Measurements from ENCODE around the gene RASAL2.

Gene RASAL2

GRCh38 chr1:178341261-178341956 is 247.5 kb downstream of the RASAL2 start:
- Histone ChIP-seq H3K9me3 (ENCODE audit: insufficient read depth, low read length) (no peaks in the 10 kb centered on the region), H3K4me2 (ENCODE audit: low read length) (no peak overlapping the region), H3K36me3 (replicated peaks; ENCODE audit: low read depth, low read length) (no peaks in the 10 kb centered on the region), H3K27ac (ENCODE audit: low read length) (no peak overlapping the region), H3K4me1 (ENCODE audit: low read length) (peaks cover 37% of the 10 kb centered on the region), H3K9ac (ENCODE audit: low read length) (no peak overlapping the region), H3K4me3 (ENCODE audit: low read length) (no peak overlapping the region), H3K79me2 (ENCODE audit: low read length) (no peaks in the 10 kb centered on the region), H2AFZ (ENCODE audit: low read depth, low read length) (no peak overlapping the region), H3K27me3 (ENCODE audit: low read depth, low read length) (no peaks in the 10 kb centered on the region), H4K20me1 (ENCODE audit: insufficient read depth, low read length) (no peaks in the 10 kb centered on the region)
- TF ChIP-seq, protein P1, sequence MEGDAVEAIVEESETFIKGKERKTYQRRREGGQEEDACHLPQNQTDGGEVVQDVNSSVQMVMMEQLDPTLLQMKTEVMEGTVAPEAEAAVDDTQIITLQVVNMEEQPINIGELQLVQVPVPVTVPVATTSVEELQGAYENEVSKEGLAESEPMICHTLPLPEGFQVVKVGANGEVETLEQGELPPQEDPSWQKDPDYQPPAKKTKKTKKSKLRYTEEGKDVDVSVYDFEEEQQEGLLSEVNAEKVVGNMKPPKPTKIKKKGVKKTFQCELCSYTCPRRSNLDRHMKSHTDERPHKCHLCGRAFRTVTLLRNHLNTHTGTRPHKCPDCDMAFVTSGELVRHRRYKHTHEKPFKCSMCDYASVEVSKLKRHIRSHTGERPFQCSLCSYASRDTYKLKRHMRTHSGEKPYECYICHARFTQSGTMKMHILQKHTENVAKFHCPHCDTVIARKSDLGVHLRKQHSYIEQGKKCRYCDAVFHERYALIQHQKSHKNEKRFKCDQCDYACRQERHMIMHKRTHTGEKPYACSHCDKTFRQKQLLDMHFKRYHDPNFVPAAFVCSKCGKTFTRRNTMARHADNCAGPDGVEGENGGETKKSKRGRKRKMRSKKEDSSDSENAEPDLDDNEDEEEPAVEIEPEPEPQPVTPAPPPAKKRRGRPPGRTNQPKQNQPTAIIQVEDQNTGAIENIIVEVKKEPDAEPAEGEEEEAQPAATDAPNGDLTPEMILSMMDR (IDR thresholded peaks at IDR 0.05; ENCODE audit: low read depth, low read length), result no peak
- no peak for TF ChIP-seq EZH2phosphoT487 (IDR thresholded peaks at IDR 0.05; ENCODE audit: low read depth)

- H3K9me3 ChIP-seq (ENCODE audit: insufficient read depth, low read length), result no peaks in the 10 kb centered on the region
- no peak overlapping the region for H3K27ac ChIP-seq (ENCODE audit: low read length)
- H3K4me1 ChIP-seq (ENCODE audit: low read length), result peaks cover 34% of the 10 kb centered on the region
- H3K79me2 ChIP-seq (ENCODE audit: low read length), result no peaks in the 10 kb centered on the region
- H3K27me3 ChIP-seq (ENCODE audit: low read depth, low read length), result no peaks in the 10 kb centered on the region
- no peaks in the 10 kb centered on the region for H4K20me1 ChIP-seq (ENCODE audit: insufficient read depth, low read length)
- TF ChIP-seq, protein P1 (IDR thresholded peaks at IDR 0.05; ENCODE audit: low read depth, low read length), result no peak
- no peak for TF ChIP-seq EZH2phosphoT487 (IDR thresholded peaks at IDR 0.05; ENCODE audit: low read depth)
- H3K9ac ChIP-seq (ENCODE audit: low read length), result no peak overlapping the region
- H2AFZ ChIP-seq (ENCODE audit: low read depth, low read length), result no peak overlapping the region
- H3K4me3 ChIP-seq (ENCODE audit: low read length), result no peak overlapping the region
- no peaks in the 10 kb centered on the region for H3K36me3 ChIP-seq (replicated peaks; ENCODE audit: low read depth, low read length)
- no peak overlapping the region for H3K4me2 ChIP-seq (ENCODE audit: low read length)
Observed at GRCh38 chr1:178342745-178343144, 248.8 kb downstream of the RASAL2 start.

GRCh38 chr1:178344513-178345091 is 250.7 kb downstream of the RASAL2 start:
- Histone ChIP-seq H3K4me3 (ENCODE audit: low read length) (no peak overlapping the region), H3K4me1 (ENCODE audit: low read length) (peaks cover 30% of the 10 kb centered on the region), H2AFZ (ENCODE audit: low read depth, low read length) (no peak overlapping the region), H3K79me2 (ENCODE audit: low read length) (no peaks in the 10 kb centered on the region), H3K9me3 (ENCODE audit: insufficient read depth, low read length) (no peaks in the 10 kb centered on the region), H3K27me3 (ENCODE audit: low read depth, low read length) (no peaks in the 10 kb centered on the region), H3K9ac (ENCODE audit: low read length) (no peak overlapping the region), H3K36me3 (replicated peaks; ENCODE audit: low read depth, low read length) (no peaks in the 10 kb centered on the region), H3K27ac (ENCODE audit: low read length) (no peak overlapping the region), H4K20me1 (ENCODE audit: insufficient read depth, low read length) (no peaks in the 10 kb centered on the region), H3K4me2 (ENCODE audit: low read length) (no peak overlapping the region)
- TF ChIP-seq EZH2phosphoT487 (IDR thresholded peaks at IDR 0.05; ENCODE audit: low read depth), result no peak
- TF ChIP-seq, protein P1 (IDR thresholded peaks at IDR 0.05; ENCODE audit: low read depth, low read length), result peak; percentile 65

GRCh38 chr1:178345238-178345637 is 251.3 kb downstream of the RASAL2 start:
- TF ChIP-seq, protein P1 (IDR thresholded peaks at IDR 0.05; ENCODE audit: low read depth, low read length), result no peak
- no peak for TF ChIP-seq EZH2phosphoT487 (IDR thresholded peaks at IDR 0.05; ENCODE audit: low read depth)
- H3K4me3 ChIP-seq (ENCODE audit: low read length), result no peak overlapping the region
- no peak overlapping the region for H3K27ac ChIP-seq (ENCODE audit: low read length)
- H4K20me1 ChIP-seq (ENCODE audit: insufficient read depth, low read length), result no peaks in the 10 kb centered on the region
- H2AFZ ChIP-seq (ENCODE audit: low read depth, low read length), result no peak overlapping the region
- no peaks in the 10 kb centered on the region for H3K36me3 ChIP-seq (replicated peaks; ENCODE audit: low read depth, low read length)
- H3K79me2 ChIP-seq (ENCODE audit: low read length), result no peaks in the 10 kb centered on the region
- H3K9ac ChIP-seq (ENCODE audit: low read length), result no peak overlapping the region
- no peak overlapping the region for H3K4me2 ChIP-seq (ENCODE audit: low read length)
- H3K4me1 ChIP-seq (ENCODE audit: low read length), result peaks cover 23% of the 10 kb centered on the region
- no peaks in the 10 kb centered on the region for H3K27me3 ChIP-seq (ENCODE audit: low read depth, low read length)
- no peaks in the 10 kb centered on the region for H3K9me3 ChIP-seq (ENCODE audit: insufficient read depth, low read length)
